ENCODE data around the gene PPP1R13B. TPM values are rescaled to one million over a fixed set of nuclear protein-coding genes. Genes with fewer than 3 reads are reported as not detected.

Gene PPP1R13B
- total and polyA plus RNA-seq, 11 donors: 27.5 to 96.2 (median 75.4) TPM

- 87 to 93% (median 89%) methylated on average over 5 of the region's 5 CpGs for WGBS, 4 donors
- TF ChIP-seq POLR2A (IDR thresholded peaks at IDR 0.05) (no peak), CTCF (IDR thresholded peaks at IDR 0.05) (no peak)
- no peak for ATAC-seq
Observed at GRCh38 chr14:103749452-103749851, 97.9 kb downstream of the PPP1R13B start.

GRCh38 chr14:103748534-103748857, 98.9 kb downstream of the PPP1R13B start:
- no peaks in the 10 kb centered on the region for H3K27me3 ChIP-seq
- no peak for DNase-seq
- no peaks in the 10 kb centered on the region for H3K9me3 ChIP-seq
- no peak overlapping the region for H3K4me3 ChIP-seq
- H3K36me3 ChIP-seq: peaks cover 0 to 100% (median 78%) of the 10 kb centered on the region in 9 donors
- intact Hi-C loops (cut with DNase I): loop anchor here in 1 of 10 donors (10.0 kb wide), 1 partner anchor 166 kb away; no protein-coding TSS in a partner anchor
- ATAC-seq: peak in 1 of 4 donors; percentile 20
- no peak overlapping the region for H3K27ac ChIP-seq
- no peak for TF ChIP-seq CTCF (IDR thresholded peaks at IDR 0.05)
- TF ChIP-seq POLR2A (IDR thresholded peaks at IDR 0.05): no peak
- 49 to 78% (median 67%) methylated on average over 5 of the region's 5 CpGs for WGBS, 4 donors
- peaks cover 0 to 6% (median 0%) of the 10 kb centered on the region in 12 donors for H3K4me1 ChIP-seq

More at GRCh38 chr14:103749452-103749851, 97.9 kb downstream of the PPP1R13B start:
- H3K27me3 ChIP-seq: no peaks in the 10 kb centered on the region
- DNase-seq: no peak
- peaks cover 0 to 98% (median 77%) of the 10 kb centered on the region in 9 donors for H3K36me3 ChIP-seq
- no peak overlapping the region for H3K27ac ChIP-seq
- no peaks in the 10 kb centered on the region for H3K9me3 ChIP-seq
- no peak overlapping the region for H3K4me3 ChIP-seq
- peaks cover 0 to 6% (median 0%) of the 10 kb centered on the region in 12 donors for H3K4me1 ChIP-seq
- intact Hi-C loops (cut with DNase I): loop anchor here in 1 of 10 donors (10.0 kb wide), 1 partner anchor 165 kb away; no protein-coding TSS in a partner anchor

- H3K36me3 ChIP-seq: peaks cover 0 to 99% (median 71%) of the 10 kb centered on the region in 9 donors
- DNase-seq: no peak
- intact Hi-C loops (cut with DNase I): loop anchor here in 1 of 10 donors (10.0 kb wide), 1 partner anchor 168 kb away; no protein-coding TSS in a partner anchor
- peak in 2 of 4 donors; percentile 17 to 29 for ATAC-seq
- H3K27me3 ChIP-seq: no peaks in the 10 kb centered on the region
- H3K27ac ChIP-seq: no peak overlapping the region
- no peaks in the 10 kb centered on the region for H3K9me3 ChIP-seq
- H3K4me3 ChIP-seq: no peak overlapping the region
- peaks cover 0 to 5% (median 0%) of the 10 kb centered on the region in 12 donors for H3K4me1 ChIP-seq
- no peak for TF ChIP-seq CTCF (IDR thresholded peaks at IDR 0.05)
- TF ChIP-seq POLR2A (IDR thresholded peaks at IDR 0.05): no peak
- 89 to 92% (median 90%) methylated on average over 9 to 10 of the region's 10 CpGs for WGBS, 4 donors
Observed at GRCh38 chr14:103746701-103747100, 100.7 kb downstream of the PPP1R13B start.

GRCh38 chr14:103745424-103745823, 102.0 kb downstream of the PPP1R13B start:
- no peak overlapping the region for H3K27ac ChIP-seq
- intact Hi-C loops (cut with DNase I): loop anchor here in 1 of 10 donors (10.0 kb wide), 1 partner anchor 169 kb away; no protein-coding TSS in a partner anchor
- DNase-seq (no peak), ATAC-seq (no peak)
- TF ChIP-seq POLR2A (IDR thresholded peaks at IDR 0.05) (no peak), CTCF (IDR thresholded peaks at IDR 0.05) (no peak)
- no peaks in the 10 kb centered on the region for H3K27me3 ChIP-seq
- 78 to 87% (median 84%) methylated on average over 5 of the region's 5 CpGs for WGBS, 4 donors
- H3K36me3 ChIP-seq: peaks cover 0 to 99% (median 80%) of the 10 kb centered on the region in 9 donors
- no peak overlapping the region for H3K4me3 ChIP-seq
- peaks cover 0 to 13% (median 0%) of the 10 kb centered on the region in 12 donors for H3K4me1 ChIP-seq
- H3K9me3 ChIP-seq: no peaks in the 10 kb centered on the region

All from heart left ventricle (tissue), 16 donors.